OCI-LY1 (cell line): ENCODE results near the gene DOK6.

Source experiments
- H2AFZ ChIP-seq: fragments of 200-600 bp; sonication (generic), shearing (Covaris generic); 2 replicates; pipeline ENCODE4 v1.6.0; 2014; ENCODE audit warnings: antibody characterized with exemption, mild to moderate bottlenecking, low read length
- H3F3A ChIP-seq: fragments of 200-600 bp; sonication (generic), shearing (Covaris generic); 2 replicates; pipeline ENCODE4 v1.6.0; 2014; ENCODE audit warnings: mild to moderate bottlenecking, antibody characterized with exemption, low read length, moderate library complexity; ENCODE audit not compliant: insufficient read depth
- H3K27ac ChIP-seq: fragments of 200-600 bp; sonication (generic); 2 replicates; pipeline ENCODE4 v1.5.1; 2014; ENCODE audit warnings: low read length, mixed run types, mild to moderate bottlenecking, low read depth; ENCODE audit not compliant: poor library complexity, severe bottlenecking
- H3K27me3 ChIP-seq: fragments of 200-600 bp; sonication (generic); 2 replicates; pipeline ENCODE4 v1.6.0; 2014; ENCODE audit warnings: antibody characterized with exemption, mild to moderate bottlenecking, low read length, moderate library complexity; ENCODE audit not compliant: insufficient read depth
- H3K36me3 ChIP-seq: fragments of 200-600 bp; sonication (generic); 2 replicates; pipeline ENCODE4 v1.6.1; 2014; ENCODE audit warnings: mild to moderate bottlenecking, antibody characterized with exemption, low read length, moderate library complexity, mixed read lengths; ENCODE audit not compliant: insufficient read depth
- H3K4me1 ChIP-seq: fragments of 200-600 bp; sonication (generic); 2 replicates; pipeline ENCODE4 v1.5.1; 2014; ENCODE audit warnings: mild to moderate bottlenecking, low read length, moderate library complexity; ENCODE audit not compliant: insufficient read depth, severe bottlenecking
- H3K4me2 ChIP-seq: fragments of 200-600 bp; sonication (generic), shearing (Covaris generic); 2 replicates; pipeline ENCODE4 v1.6.1; 2014; ENCODE audit warnings: low read length
- H3K4me3 ChIP-seq: fragments of 200-600 bp; sonication (generic); 2 replicates; pipeline ENCODE4 v1.5.1; 2014; ENCODE audit warnings: low read length, low read depth, mild to moderate bottlenecking, mixed read lengths; ENCODE audit not compliant: poor library complexity, severe bottlenecking
- H3K79me2 ChIP-seq: fragments of 200-600 bp; shearing (Covaris generic); 2 replicates; pipeline ENCODE4 v1.6.1; 2016; ENCODE audit warnings: mixed run types, low read length, mixed read lengths; ENCODE audit not compliant: insufficient read depth
- H3K9ac ChIP-seq: fragments of 200-600 bp; sonication (generic), shearing (Covaris generic); 2 replicates; pipeline ENCODE4 v1.6.1; 2014; ENCODE audit warnings: mild to moderate bottlenecking, low read length, mixed read lengths
- H3K9me2 ChIP-seq: fragments of 200-600 bp; sonication (generic), shearing (Covaris generic); 2 replicates; pipeline ENCODE4 v1.6.1; 2014; ENCODE audit warnings: low read depth, mild to moderate bottlenecking, low read length, mixed read lengths
- H3K9me3 ChIP-seq: fragments of 200-600 bp; shearing (Covaris generic); 2 replicates; pipeline ENCODE4 v1.6.1; 2014; ENCODE audit warnings: low read length, mixed read lengths
- H4K20me1 ChIP-seq: fragments of 200-600 bp; sonication (generic), shearing (Covaris generic); 2 replicates; pipeline ENCODE4 v1.6.0; 2016; ENCODE audit warnings: mild to moderate bottlenecking, low read length; ENCODE audit not compliant: insufficient read depth
- EZH2 ChIP-seq: fragments of 200-600 bp; sonication (generic), shearing (Covaris generic); IDR thresholded peaks from 2 replicates; pipeline ENCODE4 v1.8.0; 2017; ENCODE audit warnings: borderline replicate concordance, mixed run types, mild to moderate bottlenecking, antibody characterized with exemption, low read length, moderate library complexity, mixed read lengths
- TF ChIP-seq, protein P1 (sequence below): fragments of 200-600 bp; sonication (generic), shearing (Covaris generic); IDR thresholded peaks from 2 replicates; pipeline ENCODE4 v1.5.1; 2017; ENCODE audit warnings: mild to moderate bottlenecking, antibody characterized with exemption, low read length, moderate library complexity, mixed read lengths

The DOK6 gene

DNA sequence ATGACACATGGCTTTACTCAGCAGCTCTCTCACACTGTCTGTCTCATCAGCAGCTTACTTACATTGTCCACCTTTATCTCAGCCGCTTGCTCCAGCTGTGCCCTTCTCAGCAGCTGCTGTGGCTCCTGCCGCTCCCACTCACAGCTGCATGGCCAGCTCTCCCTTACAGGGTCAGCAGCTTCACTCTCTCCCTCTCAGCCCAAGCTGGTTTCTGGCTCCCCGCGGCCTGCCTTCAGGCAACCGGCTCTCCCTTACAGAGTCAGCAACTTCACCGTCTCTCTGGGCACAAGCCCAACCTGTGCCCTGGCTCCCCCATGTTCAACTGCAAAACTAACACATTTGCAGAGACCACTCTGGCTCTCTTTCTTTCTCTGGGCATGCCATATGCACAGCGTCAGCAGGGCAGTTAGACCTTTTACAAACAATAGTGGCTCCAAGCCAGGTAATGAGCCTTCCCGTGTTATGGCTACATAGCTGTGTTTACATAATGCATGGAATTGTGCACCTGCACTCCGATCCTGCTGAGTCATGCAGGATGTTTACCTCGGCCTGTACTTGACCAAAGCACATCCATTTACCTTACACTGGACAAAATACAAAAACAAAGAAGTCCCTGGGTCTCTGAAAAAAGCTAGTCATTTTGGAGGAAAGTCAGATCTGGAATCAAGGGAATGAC is 167.3 kb downstream of the DOK6 start:
- TF ChIP-seq EZH2 = no peak
- TF ChIP-seq, protein P1, sequence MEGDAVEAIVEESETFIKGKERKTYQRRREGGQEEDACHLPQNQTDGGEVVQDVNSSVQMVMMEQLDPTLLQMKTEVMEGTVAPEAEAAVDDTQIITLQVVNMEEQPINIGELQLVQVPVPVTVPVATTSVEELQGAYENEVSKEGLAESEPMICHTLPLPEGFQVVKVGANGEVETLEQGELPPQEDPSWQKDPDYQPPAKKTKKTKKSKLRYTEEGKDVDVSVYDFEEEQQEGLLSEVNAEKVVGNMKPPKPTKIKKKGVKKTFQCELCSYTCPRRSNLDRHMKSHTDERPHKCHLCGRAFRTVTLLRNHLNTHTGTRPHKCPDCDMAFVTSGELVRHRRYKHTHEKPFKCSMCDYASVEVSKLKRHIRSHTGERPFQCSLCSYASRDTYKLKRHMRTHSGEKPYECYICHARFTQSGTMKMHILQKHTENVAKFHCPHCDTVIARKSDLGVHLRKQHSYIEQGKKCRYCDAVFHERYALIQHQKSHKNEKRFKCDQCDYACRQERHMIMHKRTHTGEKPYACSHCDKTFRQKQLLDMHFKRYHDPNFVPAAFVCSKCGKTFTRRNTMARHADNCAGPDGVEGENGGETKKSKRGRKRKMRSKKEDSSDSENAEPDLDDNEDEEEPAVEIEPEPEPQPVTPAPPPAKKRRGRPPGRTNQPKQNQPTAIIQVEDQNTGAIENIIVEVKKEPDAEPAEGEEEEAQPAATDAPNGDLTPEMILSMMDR = no peak
- Histone ChIP-seq H4K20me1 (no peaks in the 10 kb centered on the region), H3K4me3 (no peak overlapping the region), H3K9ac (no peak overlapping the region), H3K36me3 (no peaks in the 10 kb centered on the region), H3K4me1 (no peaks in the 10 kb centered on the region), H3K79me2 (no peaks in the 10 kb centered on the region), H3K9me3 (no peaks in the 10 kb centered on the region), H3K27me3 (no peaks in the 10 kb centered on the region), H3F3A (no peaks in the 10 kb centered on the region), H3K27ac (no peak overlapping the region), H2AFZ (no peak overlapping the region), H3K4me2 (no peak overlapping the region), H3K9me2 (no peaks in the 10 kb centered on the region)

DNA sequence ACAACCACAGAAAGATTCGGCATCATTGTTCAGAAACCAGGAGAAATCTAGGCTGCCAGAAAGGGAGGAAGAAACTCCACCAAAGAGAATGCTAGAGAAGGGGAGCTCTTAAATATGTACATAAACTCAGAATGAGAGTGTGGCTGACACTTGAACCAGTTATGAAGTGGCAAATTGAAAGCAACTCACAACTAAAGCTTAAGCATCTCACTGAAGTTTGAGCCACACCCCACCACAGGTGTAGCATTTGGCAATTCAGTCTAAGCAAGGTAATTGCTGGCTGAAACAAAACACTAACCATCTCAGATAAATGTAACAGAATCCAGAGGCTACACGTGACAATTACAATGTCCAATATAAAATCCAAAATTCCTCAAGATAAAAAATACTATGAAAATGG is 168.4 kb downstream of the DOK6 start:
- Histone ChIP-seq H3K4me3 (no peak overlapping the region), H3K9me3 (no peaks in the 10 kb centered on the region), H3K27ac (no peak overlapping the region), H3K4me2 (no peak overlapping the region), H3K27me3 (no peaks in the 10 kb centered on the region), H3K36me3 (no peaks in the 10 kb centered on the region), H3K9me2 (no peaks in the 10 kb centered on the region), H3K9ac (no peak overlapping the region), H3F3A (no peaks in the 10 kb centered on the region), H2AFZ (no peak overlapping the region), H3K4me1 (no peaks in the 10 kb centered on the region), H4K20me1 (no peaks in the 10 kb centered on the region), H3K79me2 (no peaks in the 10 kb centered on the region)
- TF ChIP-seq EZH2 = no peak
- TF ChIP-seq, protein P1 = no peak

DNA sequence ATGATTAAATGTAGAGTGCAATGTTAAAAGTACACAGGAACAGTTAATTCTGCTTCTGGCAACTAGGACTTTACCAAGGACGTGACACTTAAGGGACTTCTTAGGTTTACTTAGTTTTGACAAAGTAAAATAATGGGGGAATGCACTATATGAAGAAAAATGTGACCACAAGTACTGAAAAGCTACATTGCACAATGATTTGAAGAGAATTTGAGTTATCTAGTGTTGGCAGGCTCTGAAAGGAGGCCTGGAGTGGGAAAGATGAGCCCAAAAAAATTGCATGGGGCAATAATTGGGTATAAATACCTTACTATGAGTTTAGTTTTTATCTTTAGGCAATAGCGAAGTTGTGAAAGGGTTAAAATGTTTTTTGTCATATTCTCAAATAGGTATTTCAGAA is 173.7 kb downstream of the DOK6 start:
- Histone ChIP-seq H3K4me1 (no peaks in the 10 kb centered on the region), H3K9me3 (no peaks in the 10 kb centered on the region), H3K36me3 (no peaks in the 10 kb centered on the region), H3K27ac (no peak overlapping the region), H3K4me3 (no peak overlapping the region), H3K27me3 (no peaks in the 10 kb centered on the region), H3K4me2 (no peak overlapping the region), H2AFZ (no peak overlapping the region), H3F3A (no peaks in the 10 kb centered on the region), H4K20me1 (no peaks in the 10 kb centered on the region), H3K9me2 (no peaks in the 10 kb centered on the region), H3K79me2 (no peaks in the 10 kb centered on the region), H3K9ac (no peak overlapping the region)
- TF ChIP-seq EZH2 = no peak
- TF ChIP-seq, protein P1 = no peak
